ENCODE data around the gene PDSS2.

PDSS2 gene

DNA sequence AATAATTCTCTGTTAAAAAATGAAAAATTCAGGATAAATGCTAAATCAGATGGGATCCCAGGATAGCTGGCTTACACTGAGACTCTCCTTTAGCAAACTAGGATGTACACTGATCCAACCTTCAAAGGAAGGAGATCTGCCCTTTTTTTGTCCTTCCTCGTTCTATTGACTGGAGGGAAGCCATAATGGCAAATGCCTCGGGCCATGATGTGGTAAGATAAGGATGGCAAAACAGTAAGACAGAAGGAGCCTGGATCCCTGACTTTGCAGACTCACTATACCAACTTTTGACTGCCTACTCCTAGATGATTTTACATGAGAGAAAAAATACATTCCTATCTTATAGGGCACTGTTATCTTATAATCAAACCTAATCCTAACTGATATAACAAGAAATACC, 187.1 kb downstream of the PDSS2 start:
- no peak for DNase-seq (ENCODE audit: low read depth, low spot score)
- in situ Hi-C loops (cut with HindIII; ENCODE audit: low sequenced_read_pairs) = no loop called here
- H3K4me3 ChIP-seq (ENCODE audit: low read depth, low read length) = no peak overlapping the region
- TF ChIP-seq, protein P1, sequence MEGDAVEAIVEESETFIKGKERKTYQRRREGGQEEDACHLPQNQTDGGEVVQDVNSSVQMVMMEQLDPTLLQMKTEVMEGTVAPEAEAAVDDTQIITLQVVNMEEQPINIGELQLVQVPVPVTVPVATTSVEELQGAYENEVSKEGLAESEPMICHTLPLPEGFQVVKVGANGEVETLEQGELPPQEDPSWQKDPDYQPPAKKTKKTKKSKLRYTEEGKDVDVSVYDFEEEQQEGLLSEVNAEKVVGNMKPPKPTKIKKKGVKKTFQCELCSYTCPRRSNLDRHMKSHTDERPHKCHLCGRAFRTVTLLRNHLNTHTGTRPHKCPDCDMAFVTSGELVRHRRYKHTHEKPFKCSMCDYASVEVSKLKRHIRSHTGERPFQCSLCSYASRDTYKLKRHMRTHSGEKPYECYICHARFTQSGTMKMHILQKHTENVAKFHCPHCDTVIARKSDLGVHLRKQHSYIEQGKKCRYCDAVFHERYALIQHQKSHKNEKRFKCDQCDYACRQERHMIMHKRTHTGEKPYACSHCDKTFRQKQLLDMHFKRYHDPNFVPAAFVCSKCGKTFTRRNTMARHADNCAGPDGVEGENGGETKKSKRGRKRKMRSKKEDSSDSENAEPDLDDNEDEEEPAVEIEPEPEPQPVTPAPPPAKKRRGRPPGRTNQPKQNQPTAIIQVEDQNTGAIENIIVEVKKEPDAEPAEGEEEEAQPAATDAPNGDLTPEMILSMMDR (IDR thresholded peaks at IDR 0.05; ENCODE audit: low read depth, low read length) = no peak

DNA sequence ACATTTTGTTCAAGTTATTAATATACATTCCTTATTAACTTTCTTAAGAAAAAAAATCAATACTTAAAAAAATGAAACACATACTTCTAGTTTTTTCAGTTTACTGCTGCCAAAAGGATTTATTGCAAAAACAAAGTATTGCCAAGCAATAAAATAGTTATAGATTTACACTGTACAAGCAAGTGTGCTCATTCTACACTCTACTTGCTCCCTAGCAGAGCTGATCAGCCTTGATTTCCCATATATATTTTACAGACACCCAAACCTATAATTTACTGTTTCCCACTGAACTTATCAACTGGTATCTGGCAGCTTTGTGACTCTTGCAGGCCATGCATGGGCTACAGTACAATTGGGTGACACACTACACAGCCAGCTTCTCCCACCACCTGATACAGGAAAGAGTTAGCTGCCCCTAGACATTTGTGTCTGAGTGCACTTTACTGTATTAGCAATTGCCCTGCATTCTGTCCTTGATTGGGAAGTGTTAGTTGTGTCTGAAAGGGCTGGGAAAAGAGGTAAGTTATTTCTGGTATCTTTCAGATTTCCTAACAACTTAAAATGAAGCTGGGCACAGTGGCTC, 188.1 kb downstream of the PDSS2 start:
- TF ChIP-seq, protein P1 (IDR thresholded peaks at IDR 0.05; ENCODE audit: low read depth, low read length) = no peak
- no peak overlapping the region for H3K4me3 ChIP-seq (ENCODE audit: low read depth, low read length)
- in situ Hi-C loops (cut with HindIII; ENCODE audit: low sequenced_read_pairs) = no loop called here
- DNase-seq (ENCODE audit: low read depth, low spot score) = no peak

DNA sequence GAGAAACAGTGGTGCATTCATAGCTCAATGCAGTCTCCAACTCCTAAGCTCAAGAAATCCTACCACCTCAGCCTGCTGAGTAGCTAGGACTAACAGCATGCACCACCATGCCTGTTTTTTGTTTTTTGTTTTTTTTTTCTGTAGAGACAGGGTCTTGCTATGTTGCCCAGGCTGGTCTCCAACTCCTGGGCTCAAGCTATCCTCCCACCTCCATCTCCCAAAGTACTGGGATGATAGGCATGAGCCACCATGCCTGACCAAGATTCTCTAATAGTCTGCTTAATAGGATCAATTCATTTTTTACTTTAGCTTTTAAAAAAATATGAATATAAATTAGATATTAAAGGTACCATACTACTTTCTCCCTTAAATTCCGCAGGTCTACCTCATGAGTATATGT, 191.7 kb downstream of the PDSS2 start:
- no peak for DNase-seq (ENCODE audit: low read depth, low spot score)
- in situ Hi-C loops (cut with HindIII; ENCODE audit: low sequenced_read_pairs) = no loop called here
- TF ChIP-seq, protein P1 (IDR thresholded peaks at IDR 0.05; ENCODE audit: low read depth, low read length) = no peak
- no peak overlapping the region for H3K4me3 ChIP-seq (ENCODE audit: low read depth, low read length)

- H3K4me3 ChIP-seq (ENCODE audit: low read depth, low read length) = no peak overlapping the region
- TF ChIP-seq, protein P1 (IDR thresholded peaks at IDR 0.05; ENCODE audit: low read depth, low read length) = no peak
- no peak for DNase-seq (ENCODE audit: low read depth, low spot score)
- in situ Hi-C loops (cut with HindIII; ENCODE audit: low sequenced_read_pairs) = no loop called here
Measured at GRCh38 chr6:107267006-107267405, 192.4 kb downstream of the PDSS2 start.

DNA sequence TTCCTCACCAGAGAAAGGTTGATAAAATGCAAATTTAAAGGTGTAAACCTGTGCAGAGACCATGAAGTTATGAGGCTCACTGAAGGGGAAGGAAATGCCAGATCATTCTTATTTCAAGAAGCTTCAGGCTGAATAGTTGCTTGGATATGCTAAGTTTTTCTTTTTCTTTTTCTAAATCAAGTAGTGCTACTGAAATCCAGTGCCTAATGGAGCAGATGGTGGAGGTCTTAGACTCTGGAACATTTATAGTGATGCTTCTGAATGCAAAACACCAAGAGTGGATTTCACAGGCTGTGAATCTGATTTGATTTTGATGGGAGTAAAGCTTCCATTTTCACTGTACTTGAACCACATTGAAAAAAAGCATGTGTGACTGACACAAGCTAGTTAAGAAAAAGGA, 192.8 kb downstream of the PDSS2 start:
- in situ Hi-C loops (cut with HindIII; ENCODE audit: low sequenced_read_pairs) = no loop called here
- TF ChIP-seq, protein P1 (IDR thresholded peaks at IDR 0.05; ENCODE audit: low read depth, low read length) = no peak

GRCh38 chr6:107264357-107264840, 195.0 kb downstream of the PDSS2 start:
- TF ChIP-seq, protein P1 (IDR thresholded peaks at IDR 0.05; ENCODE audit: low read depth, low read length) = no peak
- in situ Hi-C loops (cut with HindIII; ENCODE audit: low sequenced_read_pairs) = no loop called here
- DNase-seq (ENCODE audit: low read depth, low spot score) = peak; percentile 50
- H3K4me3 ChIP-seq (ENCODE audit: low read depth, low read length) = no peak overlapping the region

More for the DNA sequence above, 192.8 kb downstream of the PDSS2 start:
- DNase-seq (ENCODE audit: low read depth, low spot score) = no peak
- no peak overlapping the region for H3K4me3 ChIP-seq (ENCODE audit: low read depth, low read length)

Measured in astrocyte of the spinal cord (primary cell).